Fibroblast of pulmonary artery (primary cell): ENCODE measurements around the gene ELL2.

Experiments
- DNase-seq: peaks from one replicate; pipeline ENCODE4 v3.0.0-alpha.2; 2010; ENCODE audit warnings: low read depth
- H3K4me3 ChIP-seq: replicated peaks from 2 replicates; pipeline ENCODE4 v1.5.1; 2011; ENCODE audit warnings: low read depth, mild to moderate bottlenecking, control low read depth, low read length, moderate library complexity
- TF ChIP-seq, protein P1 (sequence below): IDR thresholded peaks from 2 replicates; pipeline ENCODE4 v1.5.1; 2011; ENCODE audit warnings: mild to moderate bottlenecking, control low read depth, low read length, inconsistent platforms; ENCODE audit errors: missing control alignments

Gene ELL2

GRCh38 chr5:95961617-95962474, at the start of gene ELL2:
TSS of gene ELL2 (minus strand) at chr5:95961851. CDS start at chr5:95961721, 130 bp downstream.
- peak; percentile 99 for DNase-seq
- TF ChIP-seq, protein P1, sequence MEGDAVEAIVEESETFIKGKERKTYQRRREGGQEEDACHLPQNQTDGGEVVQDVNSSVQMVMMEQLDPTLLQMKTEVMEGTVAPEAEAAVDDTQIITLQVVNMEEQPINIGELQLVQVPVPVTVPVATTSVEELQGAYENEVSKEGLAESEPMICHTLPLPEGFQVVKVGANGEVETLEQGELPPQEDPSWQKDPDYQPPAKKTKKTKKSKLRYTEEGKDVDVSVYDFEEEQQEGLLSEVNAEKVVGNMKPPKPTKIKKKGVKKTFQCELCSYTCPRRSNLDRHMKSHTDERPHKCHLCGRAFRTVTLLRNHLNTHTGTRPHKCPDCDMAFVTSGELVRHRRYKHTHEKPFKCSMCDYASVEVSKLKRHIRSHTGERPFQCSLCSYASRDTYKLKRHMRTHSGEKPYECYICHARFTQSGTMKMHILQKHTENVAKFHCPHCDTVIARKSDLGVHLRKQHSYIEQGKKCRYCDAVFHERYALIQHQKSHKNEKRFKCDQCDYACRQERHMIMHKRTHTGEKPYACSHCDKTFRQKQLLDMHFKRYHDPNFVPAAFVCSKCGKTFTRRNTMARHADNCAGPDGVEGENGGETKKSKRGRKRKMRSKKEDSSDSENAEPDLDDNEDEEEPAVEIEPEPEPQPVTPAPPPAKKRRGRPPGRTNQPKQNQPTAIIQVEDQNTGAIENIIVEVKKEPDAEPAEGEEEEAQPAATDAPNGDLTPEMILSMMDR, result no peak
- H3K4me3 ChIP-seq, result peak within 1 kb of the TSS; percentile 93

DNA sequence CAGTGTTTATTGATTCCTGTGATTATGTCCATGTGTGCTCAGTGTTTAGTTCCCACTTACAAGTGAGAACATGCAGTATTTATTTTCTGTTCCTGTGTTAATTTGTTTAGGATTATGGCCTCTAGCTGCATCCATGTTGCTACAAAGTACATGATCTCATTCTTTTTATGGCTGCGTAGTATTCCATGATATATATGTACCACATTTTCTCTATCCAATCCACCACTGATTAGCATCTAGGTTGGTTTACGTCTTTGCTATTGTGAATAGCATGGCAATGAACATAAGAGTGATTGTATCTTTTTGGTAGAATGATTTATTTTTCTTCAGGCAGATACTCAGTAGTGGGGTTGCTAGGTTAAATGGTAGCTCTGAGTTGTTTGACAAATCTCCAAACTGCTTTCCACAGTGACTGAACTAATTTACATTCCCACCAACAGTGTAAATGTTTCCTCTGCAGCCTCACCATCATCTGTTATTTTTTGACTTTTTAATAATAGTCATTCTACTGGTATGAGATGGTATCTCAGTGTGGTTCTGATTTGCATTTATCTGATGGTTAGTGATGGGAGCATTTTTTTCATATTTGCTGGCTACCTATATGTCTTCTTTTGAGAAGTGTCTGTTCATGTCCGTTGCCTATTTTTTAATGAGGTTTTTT, 47.5 kb upstream of the ELL2 start:
- DNase-seq, result no peak
- H3K4me3 ChIP-seq, result no peak overlapping the region
- TF ChIP-seq, protein P1, result no peak

DNA sequence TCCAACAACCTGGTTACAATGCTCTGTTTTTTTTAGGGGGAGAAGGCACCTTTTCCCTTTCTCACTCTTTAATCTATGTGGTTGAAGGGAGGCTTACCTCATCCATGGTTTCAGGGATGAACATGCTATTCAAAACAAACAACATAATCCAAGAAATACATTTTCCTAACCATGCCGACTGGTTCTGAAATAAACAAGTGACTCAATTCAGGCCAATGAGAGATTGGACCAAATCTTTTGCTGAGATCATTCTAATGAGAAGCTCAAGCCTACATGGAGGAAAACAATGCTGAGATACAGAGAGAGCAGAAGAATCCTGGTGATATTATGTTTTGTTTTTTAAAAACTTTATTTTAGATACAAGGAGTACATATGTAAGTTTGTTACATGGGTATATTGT, 46.8 kb upstream of the ELL2 start:
- no peak overlapping the region for H3K4me3 ChIP-seq
- DNase-seq, result no peak
- TF ChIP-seq, protein P1, result no peak

DNA sequence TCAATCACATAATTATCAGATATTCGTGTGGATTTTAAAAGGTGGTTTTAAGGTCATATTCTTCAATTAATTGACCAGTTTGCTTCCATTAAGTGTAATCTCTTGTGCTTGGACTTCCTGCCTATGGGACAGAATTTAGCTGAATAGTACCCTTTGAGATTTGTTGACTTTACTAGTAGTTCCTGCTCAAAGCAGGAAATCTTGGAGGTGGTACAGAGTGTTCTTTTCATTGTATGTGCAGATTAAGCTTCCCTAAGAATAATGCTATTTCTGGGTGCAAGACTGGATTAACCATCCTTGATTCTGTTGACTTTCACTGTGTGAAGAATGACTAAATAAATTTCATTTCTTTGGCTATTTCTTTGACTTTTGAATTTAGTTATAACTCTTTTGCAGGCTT, 45.4 kb upstream of the ELL2 start:
- H3K4me3 ChIP-seq, result no peak overlapping the region
- DNase-seq, result no peak
- TF ChIP-seq, protein P1, result no peak

DNA sequence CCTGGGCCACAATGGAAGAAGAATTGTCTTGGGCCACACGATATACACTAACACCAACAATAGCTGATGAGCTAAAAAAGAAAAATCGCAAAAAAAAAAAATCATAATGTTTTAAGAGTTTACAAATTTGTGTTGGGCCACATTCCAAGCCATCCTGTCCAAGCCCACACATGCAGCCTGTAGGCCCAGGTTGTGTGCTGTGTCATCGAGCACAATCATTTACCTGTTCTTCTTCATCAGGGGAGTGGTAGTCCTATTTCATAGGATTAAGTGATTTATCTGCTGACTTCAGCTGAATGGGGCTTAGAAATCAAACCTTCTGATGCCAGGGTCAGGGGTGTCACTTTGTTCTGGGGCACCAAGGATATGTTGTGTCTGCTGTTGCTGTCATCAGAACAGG, 44.6 kb upstream of the ELL2 start:
- TF ChIP-seq, protein P1, result no peak
- DNase-seq, result no peak
- H3K4me3 ChIP-seq, result no peak overlapping the region

DNA sequence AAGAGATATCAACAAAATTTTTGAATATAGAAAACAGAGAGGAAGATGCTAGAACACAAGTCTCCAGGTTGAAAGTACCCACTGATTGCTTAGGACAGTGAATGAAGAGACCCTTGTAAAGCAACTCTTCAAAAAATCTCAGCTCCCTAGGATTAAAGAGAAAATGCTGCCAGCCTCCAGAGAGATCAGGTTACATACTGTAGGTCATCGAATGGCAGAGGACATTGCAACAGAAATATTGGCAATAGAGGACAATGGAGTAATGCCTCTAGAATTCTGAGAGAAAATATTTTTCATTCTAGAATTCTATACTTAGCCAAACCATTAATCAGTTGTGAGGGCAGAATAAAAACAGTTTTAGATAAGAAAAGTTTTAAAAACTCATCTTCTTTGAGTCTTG, 43.1 kb upstream of the ELL2 start:
- H3K4me3 ChIP-seq, result no peak overlapping the region
- TF ChIP-seq, protein P1, result no peak
- peak; percentile 17 for DNase-seq

- no peak overlapping the region for H3K4me3 ChIP-seq
- no peak for DNase-seq
- TF ChIP-seq, protein P1, result no peak
Observed at GRCh38 chr5:96004087-96004486, 42.4 kb upstream of the ELL2 start.
